Esophagus squamous epithelium (tissue), 5 donors: ENCODE data around the gene FKBP10. TPM values are rescaled to one million over a fixed set of nuclear protein-coding genes. Genes with fewer than 3 reads are reported as not detected.

Source experiments
- DNase-seq: peaks from one replicate; lab custom pipeline; 2025; lab: John Stamatoyannopoulos, UW
- H3K27ac ChIP-seq, 4 donors: fragments of 200-600 bp; sonication (generic); one replicate each; pipeline ENCODE4 v1.5.1; 2016 to 2019; ENCODE audit warnings: mild to moderate bottlenecking in 1 of 4
- H3K27me3 ChIP-seq, 4 donors: fragments of 200-600 bp; sonication (generic); 1 replicate in 3 of 4; 2 replicates in 1 of 4; pipeline versions ENCODE4 v1.5.1 to v1.6.0; 2017 to 2021; ENCODE audit warnings: antibody characterized with exemption in 1 of 4
- H3K36me3 ChIP-seq, 3 donors: fragments of 200-600 bp; sonication (generic); one replicate each; pipeline ENCODE4 v1.5.1; 2016 to 2019
- H3K4me1 ChIP-seq, 3 donors: fragments of 200-600 bp; sonication (generic); one replicate each; pipeline ENCODE4 v1.5.1; 2017 to 2019
- H3K4me3 ChIP-seq, 4 donors: fragments of 200-600 bp; sonication (generic); 1 replicate in 3 of 4; 2 replicates in 1 of 4; pipeline ENCODE4 v1.5.1; 2016 to 2019; ENCODE audit warnings: mild to moderate bottlenecking in 2 of 4, moderate library complexity in 1 of 4
- H3K9me3 ChIP-seq, 3 donors: fragments of 200-600 bp; sonication (generic); one replicate each; pipeline ENCODE4 v1.5.1; 2016 to 2019
- POLR2A ChIP-seq, 4 donors: fragments of 450-650 bp; IDR thresholded peaks; one replicate each; pipeline ENCODE4 v1.6.1; 2017; ENCODE audit warnings: antibody characterized with exemption in 4 of 4, mild to moderate bottlenecking in 4 of 4, moderate library complexity in 3 of 4
- WGBS, 2 donors: methylation state at CpG; one replicate each; pipeline ENCODE4 v1.1.5; 2018; 5-methylcytosine and 5-hydroxymethylcytosine counted together
- intact Hi-C: fragments of 100-400 bp; cut with DNase I; formaldehyde crosslinking; loops from one replicate; pipeline ENCODE4 v1.15.0; 2022
- total RNA-seq, 4 donors: library from RNA; depleted of rRNA; stranded (reverse); fragments of >200 nt; gene quantifications; one replicate each; pipeline ENCODE4 v1.1.0, GENCODE V29; 2016
- TF ChIP-seq, protein P1 (sequence below), 6 experiments: fragments of 450-650 bp in 4 of 6; fragments of 200-600 bp in 2 of 6; sonication (generic) in 2 of 6; IDR thresholded peaks; one replicate each; pipeline ENCODE4 v1.5.1; 2016 to 2019; ENCODE audit warnings: antibody characterized with exemption in 6 of 6, mild to moderate bottlenecking in 4 of 6, moderate library complexity in 4 of 6
- donor health status: DM: yes; HTN: yes; CAD: no.

Gene FKBP10
- total RNA-seq, 4 donors from 2014 or later = 0.19 to 21.4 (median 8.4) TPM

- TF ChIP-seq POLR2A (IDR thresholded peaks at IDR 0.05) = peak in 3 of 4 donors; percentile 10 to 59 (median 45)
- TF ChIP-seq, protein P1, sequence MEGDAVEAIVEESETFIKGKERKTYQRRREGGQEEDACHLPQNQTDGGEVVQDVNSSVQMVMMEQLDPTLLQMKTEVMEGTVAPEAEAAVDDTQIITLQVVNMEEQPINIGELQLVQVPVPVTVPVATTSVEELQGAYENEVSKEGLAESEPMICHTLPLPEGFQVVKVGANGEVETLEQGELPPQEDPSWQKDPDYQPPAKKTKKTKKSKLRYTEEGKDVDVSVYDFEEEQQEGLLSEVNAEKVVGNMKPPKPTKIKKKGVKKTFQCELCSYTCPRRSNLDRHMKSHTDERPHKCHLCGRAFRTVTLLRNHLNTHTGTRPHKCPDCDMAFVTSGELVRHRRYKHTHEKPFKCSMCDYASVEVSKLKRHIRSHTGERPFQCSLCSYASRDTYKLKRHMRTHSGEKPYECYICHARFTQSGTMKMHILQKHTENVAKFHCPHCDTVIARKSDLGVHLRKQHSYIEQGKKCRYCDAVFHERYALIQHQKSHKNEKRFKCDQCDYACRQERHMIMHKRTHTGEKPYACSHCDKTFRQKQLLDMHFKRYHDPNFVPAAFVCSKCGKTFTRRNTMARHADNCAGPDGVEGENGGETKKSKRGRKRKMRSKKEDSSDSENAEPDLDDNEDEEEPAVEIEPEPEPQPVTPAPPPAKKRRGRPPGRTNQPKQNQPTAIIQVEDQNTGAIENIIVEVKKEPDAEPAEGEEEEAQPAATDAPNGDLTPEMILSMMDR (IDR thresholded peaks at IDR 0.05) = no peak
- Histone ChIP-seq H3K27ac (peak overlapping the region; percentile 90 to 96 (median 94)), H3K4me3 (peak overlapping the region; percentile 1 to 40 (median 8)), H3K4me1 (peaks cover 37 to 69% (median 39%) of the 10 kb centered on the region in 3 donors), H3K36me3 (no peaks in the 10 kb centered on the region), H3K27me3 (no peaks in the 10 kb centered on the region), H3K9me3 (no peaks in the 10 kb centered on the region)
- DNase-seq = no peak
- 23 to 32% methylated on average over 4 to 16 of the region's 22 CpGs for WGBS, 2 donors
- intact Hi-C loops = no loop called here
Observed at GRCh38 chr17:41792845-41793783, 19.7 kb upstream of the FKBP10 start.

GRCh38 chr17:41793784-41794539 lies 18.8 kb upstream of the FKBP10 start:
- no peak for DNase-seq
- Histone ChIP-seq H3K27me3 (no peaks in the 10 kb centered on the region), H3K36me3 (no peaks in the 10 kb centered on the region), H3K9me3 (no peaks in the 10 kb centered on the region), H3K27ac (peak overlapping the region; percentile 90 to 96 (median 94)), H3K4me3 (peak overlapping the region in 3 of 4 donors; percentile 6 to 40 (median 9)), H3K4me1 (peaks cover 31 to 69% (median 32%) of the 10 kb centered on the region in 3 donors)
- TF ChIP-seq, protein P1 (IDR thresholded peaks at IDR 0.05) = no peak
- no peak for TF ChIP-seq POLR2A (IDR thresholded peaks at IDR 0.05)
- intact Hi-C loops = no loop called here
- WGBS, 2 donors = 50 to 67% methylated on average over 8 to 13 of the region's 14 CpGs

- no peaks in the 10 kb centered on the region for H3K9me3 ChIP-seq
- TF ChIP-seq, protein P1 (IDR thresholded peaks at IDR 0.05) = no peak
- no peak for TF ChIP-seq POLR2A (IDR thresholded peaks at IDR 0.05)
- no peak for DNase-seq
- 86 to 92% methylated on average over 5 of the region's 5 CpGs for WGBS, 2 donors
- H3K4me1 ChIP-seq = peaks cover 28 to 69% (median 29%) of the 10 kb centered on the region in 3 donors
- no peak overlapping the region for H3K4me3 ChIP-seq
- intact Hi-C loops = no loop called here
- peak overlapping the region in 3 of 4 donors; percentile 92 to 96 (median 96) for H3K27ac ChIP-seq
- no peaks in the 10 kb centered on the region for H3K27me3 ChIP-seq
- H3K36me3 ChIP-seq = no peaks in the 10 kb centered on the region
Observed at GRCh38 chr17:41794540-41794975, 18.2 kb upstream of the FKBP10 start.

DNA sequence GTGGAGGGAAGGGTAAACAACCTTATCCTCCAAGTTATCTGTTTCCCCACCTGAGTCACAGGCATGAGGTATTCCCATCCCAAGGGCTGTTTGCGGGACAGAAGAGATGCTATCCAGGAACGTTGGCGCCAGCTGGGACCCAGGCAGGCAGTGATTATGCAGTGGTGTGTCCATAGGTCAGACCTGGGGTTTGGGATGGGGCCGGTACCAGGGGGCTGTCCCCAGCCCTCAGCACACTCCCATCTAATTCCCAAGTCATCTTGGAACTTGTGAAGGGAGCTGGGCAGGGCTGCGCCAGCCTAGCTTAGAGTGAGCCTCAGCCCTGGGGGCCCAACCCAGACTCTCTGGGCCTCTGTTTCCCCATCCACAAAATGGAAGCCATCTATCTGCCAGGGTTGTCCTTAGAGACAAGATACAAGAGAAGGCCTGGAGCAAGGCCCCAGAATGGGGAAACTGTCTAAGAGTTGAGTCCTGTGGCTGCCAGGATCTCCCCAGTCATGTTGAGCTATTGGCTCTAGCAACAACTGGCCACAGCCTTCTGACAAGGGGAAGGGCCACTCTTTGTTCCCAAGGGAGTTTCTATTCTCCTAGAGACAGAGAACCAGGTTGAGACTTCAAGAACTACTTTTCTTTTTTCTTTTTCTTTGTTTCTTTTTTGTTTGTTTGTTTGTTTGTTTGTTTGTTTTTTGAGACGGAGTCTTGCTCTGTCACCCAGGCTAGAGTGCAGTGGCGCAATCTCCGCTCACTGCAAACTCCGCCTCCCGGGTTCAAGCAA lies 16.5 kb upstream of the FKBP10 start:
- 83 to 88% methylated on average over 7 to 8 of the region's 10 CpGs for WGBS, 2 donors
- no peak for DNase-seq
- intact Hi-C loops = no loop called here
- Histone ChIP-seq H3K4me1 (peaks cover 32 to 69% (median 37%) of the 10 kb centered on the region in 3 donors), H3K4me3 (no peak overlapping the region), H3K36me3 (no peaks in the 10 kb centered on the region), H3K9me3 (no peaks in the 10 kb centered on the region), H3K27ac (peak overlapping the region in 2 of 4 donors; percentile 24 to 31), H3K27me3 (no peaks in the 10 kb centered on the region)
- TF ChIP-seq, protein P1 (IDR thresholded peaks at IDR 0.05) = no peak
- TF ChIP-seq POLR2A (IDR thresholded peaks at IDR 0.05) = no peak
